Spleen (tissue), 7 donors: ENCODE measurements around the gene EFNA3.

Experiments
- CTCF ChIP-seq, 11 experiments: fragments of 200-600 bp in 7 of 11; fragments of 450-650 bp in 4 of 11; sonication (generic) in 4 of 11; IDR thresholded peaks in 8 of 11; conservative IDR thresholded peaks in 3 of 11; 1 replicate in 7 of 11; 2 replicates in 4 of 11; pipeline versions ENCODE4 v1.4.0 to v1.8.0; 2016 to 2021; ENCODE audit warnings: antibody characterized with exemption in 11 of 11, inconsistent platforms in 4 of 11, mild to moderate bottlenecking in 1 of 11
- POLR2A ChIP-seq, 3 donors: fragments of 450-650 bp; IDR thresholded peaks; one replicate each; pipeline ENCODE4 v1.5.1; 2017; ENCODE audit warnings: antibody characterized with exemption in 3 of 3, mild to moderate bottlenecking in 1 of 3
- donor health status: DM: no; HTN: no; CAD: no; lungs with moderate emphysema.
- donor health status: DM: no; HTN: no; CAD: no.
- donor health status: DM: no; HTN: no; CAD: no.

GRCh38 chr1:155057788-155058211 lies 20.8 kb upstream of the EFNA3 start:
- TF ChIP-seq POLR2A (IDR thresholded peaks at IDR 0.05): no peak
- no peak for TF ChIP-seq CTCF (IDR thresholded peaks at IDR 0.05 in 8 of 11, conservative IDR thresholded peaks at IDR 0.05 in 3 of 11)
